ENCODE data around the gene DYSF.

- TF ChIP-seq FOXA1 (IDR thresholded peaks at IDR 0.05) (no peak), SUZ12 (IDR thresholded peaks at IDR 0.05) (no peak), FOXK2 (IDR thresholded peaks at IDR 0.05) (no peak), ZNF384 (IDR thresholded peaks at IDR 0.05) (no peak), CTBP1 (IDR thresholded peaks at IDR 0.05; ENCODE audit: borderline replicate concordance) (no peak)
Measured at GRCh38 chr2:71564790-71565189, 111.4 kb downstream of the DYSF start.
